ENCODE measurements around the gene MYD88. TPM values are rescaled to one million over a fixed set of nuclear protein-coding genes. Genes with fewer than 3 reads are reported as not detected.
A peak's percentile ranks its signal among the peaks of the same experiment; 100 is the strongest.

Gene MYD88
- total and polyA plus RNA-seq, 9 of the 15 experiments (the other 6 are each of a cell fraction or from before 2014, with no cell fraction given): 3.2 to 47.3 (median 27.6) TPM

DNA sequence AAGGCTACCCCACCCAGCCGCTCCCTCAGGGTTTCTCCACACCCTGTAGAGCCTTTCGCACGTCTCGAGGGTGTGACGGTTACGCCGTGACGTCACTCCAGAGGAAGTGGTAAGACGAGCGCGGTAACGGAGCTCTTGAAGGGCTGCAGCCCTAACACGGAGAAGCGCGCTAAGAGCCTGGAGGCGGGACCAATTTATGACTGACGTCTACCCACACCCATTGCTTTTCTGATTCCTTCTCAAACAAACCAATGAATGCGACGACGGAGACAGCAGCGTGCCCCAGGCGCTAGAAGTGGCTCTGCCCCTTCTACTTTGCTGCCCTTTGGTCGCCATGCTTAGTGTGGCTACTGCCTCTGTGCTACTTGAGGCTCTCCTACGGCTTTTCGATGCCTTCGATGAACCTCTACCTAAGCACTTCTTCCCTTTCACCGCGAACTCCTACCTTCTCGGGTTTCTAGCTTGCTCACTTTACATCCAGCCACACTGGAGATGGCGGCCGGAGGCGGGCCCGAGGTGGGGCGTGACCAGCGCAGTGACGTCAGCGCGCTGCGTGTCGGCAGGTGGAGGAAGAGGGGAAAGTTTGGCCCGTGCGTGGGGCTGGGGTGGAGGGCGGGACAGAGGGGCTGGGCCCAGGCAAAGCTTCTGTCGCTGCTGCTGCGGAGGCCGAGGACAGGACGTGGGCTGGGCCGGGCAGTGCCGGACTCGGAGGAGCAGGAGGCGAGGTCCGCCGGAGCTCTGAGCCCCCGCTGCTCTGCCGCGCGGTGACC, 26.7 kb downstream of the MYD88 start, which contains the start of gene OXSR1 (continued):
- TF ChIP-seq, protein P1, sequence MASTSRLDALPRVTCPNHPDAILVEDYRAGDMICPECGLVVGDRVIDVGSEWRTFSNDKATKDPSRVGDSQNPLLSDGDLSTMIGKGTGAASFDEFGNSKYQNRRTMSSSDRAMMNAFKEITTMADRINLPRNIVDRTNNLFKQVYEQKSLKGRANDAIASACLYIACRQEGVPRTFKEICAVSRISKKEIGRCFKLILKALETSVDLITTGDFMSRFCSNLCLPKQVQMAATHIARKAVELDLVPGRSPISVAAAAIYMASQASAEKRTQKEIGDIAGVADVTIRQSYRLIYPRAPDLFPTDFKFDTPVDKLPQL (IDR thresholded peaks at IDR 0.05; ENCODE audit: extremely low read depth, insufficient read length): no peak
- TF ChIP-seq SIN3A (IDR thresholded peaks at IDR 0.05; ENCODE audit: borderline replicate concordance in 2 of 2, control insufficient read depth in 1 of 2, low read depth in 2 of 2, low read length in 2 of 2): peak; percentile 41 to 49; a peak in 1 of 4 replicates
- no peak for TF ChIP-seq RFX1 (IDR thresholded peaks at IDR 0.05)
- TF ChIP-seq ZNF583 (CRISPR knock-in tag; IDR thresholded peaks at IDR 0.05): no peak
- TF ChIP-seq BRD4 (IDR thresholded peaks at IDR 0.05): no peak; the same call in 1 of the 2 replicates
- TF ChIP-seq, protein P2, sequence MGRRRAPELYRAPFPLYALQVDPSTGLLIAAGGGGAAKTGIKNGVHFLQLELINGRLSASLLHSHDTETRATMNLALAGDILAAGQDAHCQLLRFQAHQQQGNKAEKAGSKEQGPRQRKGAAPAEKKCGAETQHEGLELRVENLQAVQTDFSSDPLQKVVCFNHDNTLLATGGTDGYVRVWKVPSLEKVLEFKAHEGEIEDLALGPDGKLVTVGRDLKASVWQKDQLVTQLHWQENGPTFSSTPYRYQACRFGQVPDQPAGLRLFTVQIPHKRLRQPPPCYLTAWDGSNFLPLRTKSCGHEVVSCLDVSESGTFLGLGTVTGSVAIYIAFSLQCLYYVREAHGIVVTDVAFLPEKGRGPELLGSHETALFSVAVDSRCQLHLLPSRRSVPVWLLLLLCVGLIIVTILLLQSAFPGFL (CRISPR knock-in tag; IDR thresholded peaks at IDR 0.05): no peak
- peak; percentile 91 for TF ChIP-seq ATF1 (CRISPR knock-in tag; IDR thresholded peaks at IDR 0.05)
- peak; percentile 100 for TF ChIP-seq ATF1 (tag; IDR thresholded peaks at IDR 0.05)
- TF ChIP-seq RNF2 (IDR thresholded peaks at IDR 0.05): peak; percentile 86
- TF ChIP-seq L3MBTL2 (IDR thresholded peaks at IDR 0.05): peak; percentile 94
- TF ChIP-seq ZBTB8A (IDR thresholded peaks at IDR 0.05; ENCODE audit: partially characterized antibody): no peak
- TF ChIP-seq NR4A1 (CRISPR knock-in tag; IDR thresholded peaks at IDR 0.05): no peak
- TF ChIP-seq NR4A1 (tag; IDR thresholded peaks at IDR 0.05): no peak
- TF ChIP-seq VEZF1 (CRISPR knock-in tag; IDR thresholded peaks at IDR 0.05): peak; percentile 86
- TF ChIP-seq BRD9 (IDR thresholded peaks at IDR 0.05; ENCODE audit: low read depth, partially characterized antibody): peak; percentile 59
- no peak for TF ChIP-seq ZNF699 (CRISPR knock-in tag; IDR thresholded peaks at IDR 0.05; ENCODE audit: insufficient replicate concordance)
- TF ChIP-seq TSC22D4 (tag; IDR thresholded peaks at IDR 0.05): no peak
- no peak for TF ChIP-seq EWSR1 (IDR thresholded peaks at IDR 0.05; ENCODE audit: borderline replicate concordance, low read depth, partially characterized antibody)
- TF ChIP-seq ZNF408 (CRISPR knock-in tag; IDR thresholded peaks at IDR 0.05; ENCODE audit: low read depth): no peak
- peak; percentile 97 for TF ChIP-seq EP400 (IDR thresholded peaks at IDR 0.05)
- TF ChIP-seq CCAR2 (IDR thresholded peaks at IDR 0.05; ENCODE audit: low read depth, low read length): no peak
- TF ChIP-seq, protein P3, sequence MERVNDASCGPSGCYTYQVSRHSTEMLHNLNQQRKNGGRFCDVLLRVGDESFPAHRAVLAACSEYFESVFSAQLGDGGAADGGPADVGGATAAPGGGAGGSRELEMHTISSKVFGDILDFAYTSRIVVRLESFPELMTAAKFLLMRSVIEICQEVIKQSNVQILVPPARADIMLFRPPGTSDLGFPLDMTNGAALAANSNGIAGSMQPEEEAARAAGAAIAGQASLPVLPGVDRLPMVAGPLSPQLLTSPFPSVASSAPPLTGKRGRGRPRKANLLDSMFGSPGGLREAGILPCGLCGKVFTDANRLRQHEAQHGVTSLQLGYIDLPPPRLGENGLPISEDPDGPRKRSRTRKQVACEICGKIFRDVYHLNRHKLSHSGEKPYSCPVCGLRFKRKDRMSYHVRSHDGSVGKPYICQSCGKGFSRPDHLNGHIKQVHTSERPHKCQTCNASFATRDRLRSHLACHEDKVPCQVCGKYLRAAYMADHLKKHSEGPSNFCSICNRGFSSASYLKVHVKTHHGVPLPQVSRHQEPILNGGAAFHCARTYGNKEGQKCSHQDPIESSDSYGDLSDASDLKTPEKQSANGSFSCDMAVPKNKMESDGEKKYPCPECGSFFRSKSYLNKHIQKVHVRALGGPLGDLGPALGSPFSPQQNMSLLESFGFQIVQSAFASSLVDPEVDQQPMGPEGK (CRISPR knock-in tag; IDR thresholded peaks at IDR 0.05; ENCODE audit: borderline replicate concordance): no peak
- no peak for TF ChIP-seq ILF3 (IDR thresholded peaks at IDR 0.05; ENCODE audit: borderline replicate concordance)
- no peak; the same call in 1 of the 2 replicates for TF ChIP-seq TGIF2 (CRISPR knock-in tag; IDR thresholded peaks at IDR 0.05)
- TF ChIP-seq SAFB (IDR thresholded peaks at IDR 0.05; ENCODE audit: borderline replicate concordance, low read depth, low read length): peak; percentile 84
